Lower lobe of right lung (tissue), 2 donors: Measurements from ENCODE around the gene ENOX1. TPM values are rescaled to one million over a fixed set of nuclear protein-coding genes. Genes with fewer than 3 reads are reported as not detected.

ENCODE experiments used
- ATAC-seq, 2 donors: fragments of 200-7000 bp; cut with Tn5 transposase; one replicate each; pipeline ENCODE4 v1.9.1; 2020 to 2022; ENCODE audit warnings: mild to moderate bottlenecking in 2 of 2, moderate library complexity in 2 of 2
- DNase-seq: peaks from one replicate; pipeline ENCODE4 v3.0.0-alpha.2; 2020
- H3K27ac ChIP-seq: fragments of 200-600 bp; one replicate; pipeline ENCODE4 v1.8.0; 2022
- H3K27me3 ChIP-seq: fragments of 200-600 bp; one replicate; pipeline ENCODE4 v1.8.0; 2022; ENCODE audit warnings: low read depth
- H3K36me3 ChIP-seq: fragments of 200-600 bp; one replicate; pipeline ENCODE4 v1.8.0; 2022; ENCODE audit warnings: mild to moderate bottlenecking
- H3K4me1 ChIP-seq: fragments of 200-600 bp; one replicate; pipeline ENCODE4 v1.8.0; 2022
- H3K4me3 ChIP-seq: fragments of 200-600 bp; one replicate; pipeline ENCODE4 v1.8.0; 2022; ENCODE audit warnings: mild to moderate bottlenecking
- H3K9me3 ChIP-seq: fragments of 200-600 bp; one replicate; pipeline ENCODE4 v1.8.0; 2022
- intact Hi-C: fragments of 100-400 bp; cut with DNase I; formaldehyde crosslinking; loops from one replicate; pipeline ENCODE4 v1.11.0; 2022
- total RNA-seq: library from RNA; stranded (reverse); fragmentation: NEBNext Ultra II Directional; extraction: Animal tissue kit (Norgen Biotek cat#: 25700); gene quantifications from one replicate; pipeline ENCODE4 v1.2.1, GENCODE V29; 2021
- TF ChIP-seq, protein P1 (sequence below): fragments of 200-600 bp; IDR thresholded peaks from one replicate; pipeline ENCODE4 v1.8.0; 2022; ENCODE audit warnings: antibody characterized with exemption, mild to moderate bottlenecking
- donor health status: DM: no; HTN: yes; CAD: no; lungs with severe emphysema.

The ENOX1 gene
- total RNA-seq, 1 donor from 2014 or later = 2.0 TPM

DNA sequence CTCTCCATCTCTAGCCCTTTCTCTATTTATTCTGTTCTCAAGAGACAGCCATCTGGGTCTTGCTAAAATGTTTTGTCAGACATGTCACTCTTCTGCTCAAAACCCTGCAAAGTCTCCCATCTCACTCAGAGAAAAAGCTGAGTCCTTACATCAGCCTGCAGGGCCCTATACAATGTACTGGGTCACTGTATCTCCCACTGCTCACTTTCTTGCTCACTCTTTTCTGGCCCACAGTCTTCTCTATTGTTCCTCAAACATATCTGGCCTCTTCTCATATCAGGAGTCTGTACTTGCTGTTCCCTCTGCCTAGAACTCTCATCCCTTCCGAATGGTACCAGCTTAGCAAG, 189.2 kb downstream of the ENOX1 start:
- no peaks in the 10 kb centered on the region for H3K27me3 ChIP-seq
- no peak overlapping the region for H3K4me3 ChIP-seq
- ATAC-seq (no peak), DNase-seq (no peak)
- TF ChIP-seq, protein P1, sequence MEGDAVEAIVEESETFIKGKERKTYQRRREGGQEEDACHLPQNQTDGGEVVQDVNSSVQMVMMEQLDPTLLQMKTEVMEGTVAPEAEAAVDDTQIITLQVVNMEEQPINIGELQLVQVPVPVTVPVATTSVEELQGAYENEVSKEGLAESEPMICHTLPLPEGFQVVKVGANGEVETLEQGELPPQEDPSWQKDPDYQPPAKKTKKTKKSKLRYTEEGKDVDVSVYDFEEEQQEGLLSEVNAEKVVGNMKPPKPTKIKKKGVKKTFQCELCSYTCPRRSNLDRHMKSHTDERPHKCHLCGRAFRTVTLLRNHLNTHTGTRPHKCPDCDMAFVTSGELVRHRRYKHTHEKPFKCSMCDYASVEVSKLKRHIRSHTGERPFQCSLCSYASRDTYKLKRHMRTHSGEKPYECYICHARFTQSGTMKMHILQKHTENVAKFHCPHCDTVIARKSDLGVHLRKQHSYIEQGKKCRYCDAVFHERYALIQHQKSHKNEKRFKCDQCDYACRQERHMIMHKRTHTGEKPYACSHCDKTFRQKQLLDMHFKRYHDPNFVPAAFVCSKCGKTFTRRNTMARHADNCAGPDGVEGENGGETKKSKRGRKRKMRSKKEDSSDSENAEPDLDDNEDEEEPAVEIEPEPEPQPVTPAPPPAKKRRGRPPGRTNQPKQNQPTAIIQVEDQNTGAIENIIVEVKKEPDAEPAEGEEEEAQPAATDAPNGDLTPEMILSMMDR = no peak
- H3K9me3 ChIP-seq = no peaks in the 10 kb centered on the region
- H3K36me3 ChIP-seq = no peaks in the 10 kb centered on the region
- H3K27ac ChIP-seq = no peak overlapping the region
- intact Hi-C loops = no loop called here
- no peaks in the 10 kb centered on the region for H3K4me1 ChIP-seq

DNA sequence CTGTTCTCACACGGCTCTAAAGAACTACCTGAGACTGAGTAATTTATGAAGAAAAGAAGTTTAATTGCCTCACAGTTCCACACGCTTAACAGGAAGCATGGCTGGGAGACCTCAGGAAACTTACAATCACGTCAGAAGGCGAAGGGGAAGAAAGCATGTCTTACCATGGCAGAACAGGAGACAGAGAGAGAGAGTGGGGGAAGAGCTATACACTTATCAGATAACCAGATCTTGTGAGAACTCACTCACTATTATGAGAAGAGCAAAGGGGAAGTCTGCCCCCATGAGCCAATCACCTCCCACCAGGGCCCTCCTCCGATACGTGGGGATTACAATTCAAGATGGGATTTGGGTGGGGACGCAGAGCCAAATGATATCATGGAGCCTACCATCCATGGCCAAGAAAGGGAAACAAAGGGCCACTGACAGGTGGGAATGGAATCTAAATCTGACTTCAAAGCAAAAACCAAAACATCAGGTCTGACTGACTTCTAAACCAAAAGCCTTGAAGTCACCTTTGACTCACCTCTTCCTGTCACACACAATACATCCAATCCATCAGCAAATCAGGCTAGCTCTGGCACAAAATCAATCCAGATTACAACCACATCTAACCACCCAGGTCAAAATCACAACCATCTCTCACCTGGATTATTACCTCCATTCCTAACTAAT, 189.7 kb downstream of the ENOX1 start:
- no peak overlapping the region for H3K4me3 ChIP-seq
- no peak overlapping the region for H3K27ac ChIP-seq
- H3K36me3 ChIP-seq = no peaks in the 10 kb centered on the region
- no peaks in the 10 kb centered on the region for H3K4me1 ChIP-seq
- intact Hi-C loops = no loop called here
- TF ChIP-seq, protein P1 = no peak
- H3K27me3 ChIP-seq = no peaks in the 10 kb centered on the region
- ATAC-seq (no peak), DNase-seq (no peak)
- H3K9me3 ChIP-seq = no peaks in the 10 kb centered on the region

- Histone ChIP-seq H3K36me3 (no peaks in the 10 kb centered on the region), H3K4me1 (no peaks in the 10 kb centered on the region), H3K4me3 (no peak overlapping the region), H3K9me3 (no peaks in the 10 kb centered on the region), H3K27ac (no peak overlapping the region), H3K27me3 (no peaks in the 10 kb centered on the region)
- intact Hi-C loops = no loop called here
- ATAC-seq (no peak), DNase-seq (no peak)
- TF ChIP-seq, protein P1 = no peak
These were observed 190.8 kb downstream of the ENOX1 start for GRCh38 chr13:43596006-43596405.

DNA sequence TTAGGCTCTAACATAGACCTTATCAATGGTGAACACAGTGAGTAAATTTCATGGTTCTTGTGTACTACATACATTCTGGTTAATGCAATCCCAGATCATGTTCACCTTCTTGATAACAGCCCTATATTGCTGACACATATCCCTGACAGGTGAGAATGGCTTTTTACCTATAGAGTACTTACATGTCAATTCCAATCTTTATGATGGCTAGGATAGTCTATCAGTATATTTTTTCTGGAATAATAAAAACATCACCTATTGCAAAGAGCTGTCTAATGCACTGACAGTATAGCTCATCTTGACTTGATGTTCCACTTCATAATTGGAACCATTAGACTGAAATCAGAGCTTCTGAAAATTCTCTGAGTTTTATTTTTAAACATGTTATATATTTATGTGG, 199.4 kb downstream of the ENOX1 start:
- Histone ChIP-seq H3K36me3 (no peaks in the 10 kb centered on the region), H3K27ac (no peak overlapping the region), H3K4me1 (no peaks in the 10 kb centered on the region), H3K4me3 (no peak overlapping the region), H3K9me3 (no peaks in the 10 kb centered on the region), H3K27me3 (no peaks in the 10 kb centered on the region)
- intact Hi-C loops = no loop called here
- TF ChIP-seq, protein P1 = no peak
- ATAC-seq (no peak), DNase-seq (no peak)

DNA sequence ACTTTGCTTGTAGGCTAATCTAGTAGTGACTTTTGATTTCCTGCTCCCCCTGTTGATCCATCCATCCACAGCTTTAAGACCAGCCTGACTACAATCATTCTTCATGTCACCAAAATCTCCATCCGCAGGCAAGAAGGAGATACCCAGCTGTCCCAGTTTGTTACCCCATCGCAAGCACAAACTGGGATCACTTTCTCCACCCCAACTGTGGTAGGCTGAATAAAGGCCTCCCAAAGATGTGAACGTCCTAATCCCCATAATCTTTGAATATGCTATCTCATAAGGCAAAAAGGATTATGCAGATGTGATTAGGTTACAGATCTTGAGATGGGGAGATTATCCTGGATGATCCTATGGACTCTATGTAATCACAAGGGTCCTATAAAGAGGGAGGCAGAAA, 202.0 kb downstream of the ENOX1 start:
- Histone ChIP-seq H3K27me3 (no peaks in the 10 kb centered on the region), H3K36me3 (no peaks in the 10 kb centered on the region), H3K27ac (no peak overlapping the region), H3K4me1 (no peaks in the 10 kb centered on the region), H3K9me3 (no peaks in the 10 kb centered on the region), H3K4me3 (no peak overlapping the region)
- no peak for DNase-seq
- no peak for ATAC-seq
- TF ChIP-seq, protein P1 = no peak
- intact Hi-C loops = no loop called here
